ENCODE data around the gene PDZRN3.
"Not testable (repeated sequence)": the region's sequence is repeated elsewhere in the genome, so short reads cannot be mapped to it uniquely, and the experiment has no call there.

The PDZRN3 gene

GRCh38 chr3:73465926-73466325, 158.8 kb downstream of the PDZRN3 start:
- no peak for DNase-seq (ENCODE audit: low read depth in 2 of 2, low spot score in 1 of 2)

- not testable (repeated sequence) for DNase-seq (ENCODE audit: low read depth in 2 of 2, low spot score in 1 of 2)
These were observed 160.6 kb downstream of the PDZRN3 start for GRCh38 chr3:73464126-73464525.

DNA sequence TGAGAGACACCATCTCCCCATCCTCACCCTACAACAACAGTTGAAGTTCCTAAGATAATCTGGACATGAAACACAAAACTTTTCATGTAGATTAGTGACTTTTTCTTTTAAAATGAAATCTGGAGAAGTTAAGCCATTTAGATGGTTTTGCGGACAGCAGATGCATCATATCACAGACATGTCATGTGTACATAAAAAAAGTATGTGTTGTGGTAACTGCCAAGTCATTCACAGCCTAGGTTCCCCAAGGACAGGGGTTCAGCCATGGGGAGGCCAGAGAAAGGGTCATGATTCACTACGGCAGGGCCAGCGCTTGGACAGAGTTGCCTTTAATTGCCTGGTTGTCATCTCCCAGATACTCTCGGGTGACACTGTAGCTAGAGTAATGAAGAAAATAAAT, 163.2 kb downstream of the PDZRN3 start:
- DNase-seq (ENCODE audit: low read depth in 2 of 2, low spot score in 1 of 2): no peak

GRCh38 chr3:73459711-73460110, 165.0 kb downstream of the PDZRN3 start:
- no peak for DNase-seq (ENCODE audit: low read depth in 2 of 2, low spot score in 1 of 2)

DNA sequence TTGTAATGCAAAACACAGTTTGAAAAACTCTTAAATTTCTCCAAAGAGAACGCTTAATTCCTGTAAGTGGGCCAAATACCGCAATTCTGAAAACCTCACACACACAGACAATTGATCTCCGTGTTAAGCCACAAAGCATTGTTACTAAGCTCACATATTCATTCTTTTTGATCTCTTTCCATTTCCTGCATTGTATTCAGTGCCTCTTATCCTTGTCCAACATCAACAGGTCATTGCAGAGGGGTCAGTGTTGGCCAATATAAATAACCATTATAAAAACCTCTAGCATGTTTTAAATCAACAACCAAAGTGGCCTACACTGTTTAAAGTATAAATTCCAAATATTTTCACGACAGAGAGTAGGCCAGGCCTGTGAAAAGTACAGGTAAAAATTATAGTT, 171.1 kb downstream of the PDZRN3 start:
- no peak for DNase-seq (ENCODE audit: low read depth in 2 of 2, low spot score in 1 of 2)

- DNase-seq (ENCODE audit: low read depth in 2 of 2, low spot score in 1 of 2): no peak
These were observed 172.0 kb downstream of the PDZRN3 start for GRCh38 chr3:73452729-73453128.

DNA sequence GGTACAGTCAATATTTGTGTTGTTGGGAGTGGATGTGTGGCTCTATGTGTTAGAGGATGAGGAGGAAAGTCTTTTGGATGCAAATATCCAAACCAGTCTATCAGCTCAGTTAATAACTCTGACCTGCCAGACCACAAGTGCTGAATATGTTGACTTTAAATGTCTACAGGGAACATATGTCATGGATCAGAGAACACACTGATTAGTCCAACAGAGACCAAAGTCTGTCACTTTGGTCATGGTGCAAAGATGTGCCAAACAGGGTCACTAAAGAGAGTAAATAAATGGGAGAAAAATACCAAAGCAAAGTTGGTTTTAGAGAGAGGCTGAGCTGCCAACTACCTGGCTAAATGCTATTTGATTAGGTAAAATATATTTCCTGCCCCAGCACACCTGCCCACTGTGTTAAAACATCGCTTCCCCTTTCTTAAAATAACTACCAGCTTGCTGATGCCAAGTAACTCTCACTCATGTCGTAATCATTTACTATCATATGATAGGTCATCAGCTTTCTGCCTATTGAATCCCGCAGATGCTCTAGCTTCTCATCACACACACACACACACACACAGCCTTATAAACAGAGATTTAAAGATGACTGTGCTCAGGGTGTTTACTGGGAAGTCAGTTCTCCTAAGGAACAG, 173.3 kb downstream of the PDZRN3 start:
- no peak for DNase-seq (ENCODE audit: low read depth in 2 of 2, low spot score in 1 of 2)

DNA sequence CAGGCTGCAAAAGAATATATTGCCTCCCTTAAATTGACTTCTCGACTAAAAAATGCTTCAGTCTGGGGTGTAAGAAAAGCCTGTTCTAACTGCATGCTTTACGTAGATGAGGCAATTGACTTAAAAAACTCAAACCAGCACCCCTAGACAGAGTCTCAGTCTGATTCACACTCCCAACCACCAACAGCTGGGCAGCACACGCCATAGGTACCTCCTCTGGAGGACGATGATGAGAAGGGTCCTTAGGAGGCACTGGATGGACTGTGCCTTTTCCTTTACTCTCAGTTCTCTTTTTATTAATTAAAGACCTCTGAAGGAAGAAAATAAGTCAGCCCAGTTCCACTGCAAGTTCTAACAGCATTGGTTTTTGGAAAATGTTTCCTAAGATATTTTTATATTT, 175.0 kb downstream of the PDZRN3 start:
- no peak for DNase-seq (ENCODE audit: low read depth in 2 of 2, low spot score in 1 of 2)

GRCh38 chr3:73448761-73449301, 175.9 kb downstream of the PDZRN3 start:
- no peak for DNase-seq (ENCODE audit: low read depth in 2 of 2, low spot score in 1 of 2)

- no peak for DNase-seq (ENCODE audit: low read depth in 2 of 2, low spot score in 1 of 2)
These were observed 176.7 kb downstream of the PDZRN3 start for GRCh38 chr3:73448041-73448440.

DNA sequence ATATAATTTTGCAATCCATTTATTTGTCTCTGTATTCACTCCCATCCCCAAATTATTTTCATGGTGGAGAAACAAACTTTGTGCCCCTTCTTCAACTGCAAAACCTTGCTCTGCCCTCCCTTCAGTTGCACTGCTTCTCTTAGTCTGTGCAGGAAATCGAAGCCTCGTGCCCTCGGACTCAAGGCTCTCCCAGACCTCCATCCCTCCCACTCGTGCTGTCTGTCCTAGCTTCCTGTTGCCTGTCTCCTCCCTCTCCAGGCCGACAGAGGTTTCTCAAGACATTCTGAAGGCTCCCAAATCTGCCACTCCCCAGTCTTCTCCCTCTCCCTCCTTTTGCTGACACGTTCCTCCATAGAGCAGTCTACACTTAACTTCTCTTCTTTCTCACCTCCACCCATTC, 177.6 kb downstream of the PDZRN3 start:
- no peak for DNase-seq (ENCODE audit: low read depth in 2 of 2, low spot score in 1 of 2)

DNA sequence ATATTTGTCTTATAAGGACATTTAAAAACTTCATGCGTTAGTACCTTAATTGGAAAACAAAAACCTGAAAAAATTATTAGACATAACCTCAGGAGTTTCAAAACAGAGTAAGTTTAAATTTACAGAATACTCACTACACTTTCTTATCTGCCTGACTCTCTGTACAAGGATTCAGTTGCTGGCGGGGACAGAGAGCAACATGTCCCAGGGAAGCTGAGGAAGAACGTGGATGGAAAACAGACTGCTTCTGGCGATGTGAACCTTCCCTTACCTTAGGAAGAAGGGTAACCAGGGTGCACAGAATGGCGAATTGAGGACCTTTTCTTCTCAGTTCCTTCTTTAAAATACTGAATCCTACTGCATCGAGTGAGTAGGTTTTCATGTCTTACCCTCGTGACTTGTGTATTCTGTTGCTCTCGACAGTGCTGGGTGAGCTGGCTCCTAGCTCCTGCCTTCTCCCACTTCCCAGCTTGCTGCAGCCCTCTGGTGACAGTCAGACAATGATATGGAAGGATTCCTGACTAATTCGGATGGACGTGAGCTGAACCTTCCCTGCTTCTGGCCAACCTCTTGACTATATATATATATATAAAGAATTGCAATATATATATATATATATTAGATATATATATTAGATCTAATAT, 178.2 kb downstream of the PDZRN3 start:
- DNase-seq (ENCODE audit: low read depth in 2 of 2, low spot score in 1 of 2): no peak

DNA sequence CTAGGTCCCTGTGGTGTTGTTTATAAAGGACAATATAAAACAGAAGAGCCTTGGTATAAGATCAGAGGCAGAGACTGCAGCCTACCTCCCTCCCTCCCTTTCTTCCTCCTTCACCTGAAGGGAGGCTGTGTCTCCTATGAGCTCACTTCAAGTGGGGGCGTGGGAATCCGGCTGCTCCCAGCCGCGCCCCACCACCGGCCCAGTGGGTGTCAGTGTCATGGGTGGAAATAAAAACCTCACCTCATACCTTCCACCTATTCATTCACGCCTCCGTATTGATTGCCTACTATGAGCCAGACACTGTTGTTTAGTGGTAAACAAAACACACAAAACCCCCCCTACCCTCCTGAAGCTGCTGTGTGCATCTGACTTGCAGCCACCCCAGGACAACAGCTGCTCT, 181.9 kb downstream of the PDZRN3 start:
- DNase-seq (ENCODE audit: low read depth in 2 of 2, low spot score in 1 of 2): no peak

DNA sequence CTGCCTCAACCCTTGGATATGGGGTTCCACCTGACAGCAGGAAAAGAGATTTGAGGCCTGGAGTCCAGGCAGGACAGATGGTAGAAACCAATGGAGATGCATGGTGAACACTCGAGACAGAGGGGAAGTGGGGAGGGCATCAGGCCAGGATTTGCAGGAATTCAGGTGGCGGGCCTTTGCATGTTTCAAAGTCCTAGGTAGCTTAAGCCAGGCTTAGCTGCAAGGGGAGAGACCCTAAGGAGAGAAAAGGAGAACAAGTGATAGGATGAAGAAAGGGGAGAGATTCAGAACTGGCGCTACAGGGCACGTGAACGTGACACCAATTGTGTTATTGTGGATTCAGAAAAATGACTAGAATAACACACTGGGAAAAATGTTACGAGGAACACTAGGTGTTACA, 182.6 kb downstream of the PDZRN3 start:
- DNase-seq (ENCODE audit: low read depth in 2 of 2, low spot score in 1 of 2): no peak

DNA sequence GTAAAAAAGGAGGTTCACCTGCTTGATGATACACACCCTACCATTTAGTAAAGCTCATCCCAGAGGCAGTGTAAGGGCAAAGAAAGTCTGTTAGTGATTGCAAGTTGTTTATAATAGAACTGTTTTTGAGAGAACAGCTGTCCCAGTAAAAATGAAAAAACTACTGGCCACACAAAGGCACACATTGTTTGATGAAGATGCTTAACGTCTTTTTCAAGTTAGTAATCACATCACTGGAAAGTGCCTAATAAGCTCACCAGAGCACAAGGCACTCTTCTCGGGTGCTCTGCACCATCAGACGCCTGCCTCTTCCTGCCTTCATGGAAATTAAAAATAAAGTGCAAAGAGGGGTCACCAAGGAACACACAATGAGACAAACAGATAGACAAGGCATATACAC, 186.9 kb downstream of the PDZRN3 start:
- no peak for DNase-seq (ENCODE audit: low read depth in 2 of 2, low spot score in 1 of 2)

GRCh38 chr3:73435055-73435454, 189.7 kb downstream of the PDZRN3 start:
- DNase-seq (ENCODE audit: low read depth in 2 of 2, low spot score in 1 of 2): no peak

DNA sequence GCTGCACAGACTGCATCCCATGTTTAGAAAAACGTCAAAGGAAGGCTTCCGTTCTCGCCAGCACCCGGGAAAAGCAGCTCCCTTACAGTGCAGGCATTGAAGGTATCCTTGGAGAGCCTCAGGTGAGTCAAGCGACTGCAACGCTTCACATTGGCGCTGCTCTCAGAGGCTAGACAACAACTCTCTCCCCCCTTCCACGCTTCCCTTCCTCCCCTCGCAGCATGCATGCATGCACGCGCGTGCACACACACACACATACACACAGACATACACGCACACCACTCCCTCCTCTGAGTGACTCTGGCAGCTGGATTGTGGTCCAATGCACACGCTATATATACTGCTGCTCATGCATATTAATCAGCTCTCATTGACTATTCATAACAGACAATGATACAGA, 191.1 kb downstream of the PDZRN3 start:
- no peak for DNase-seq (ENCODE audit: low read depth in 2 of 2, low spot score in 1 of 2)

DNA sequence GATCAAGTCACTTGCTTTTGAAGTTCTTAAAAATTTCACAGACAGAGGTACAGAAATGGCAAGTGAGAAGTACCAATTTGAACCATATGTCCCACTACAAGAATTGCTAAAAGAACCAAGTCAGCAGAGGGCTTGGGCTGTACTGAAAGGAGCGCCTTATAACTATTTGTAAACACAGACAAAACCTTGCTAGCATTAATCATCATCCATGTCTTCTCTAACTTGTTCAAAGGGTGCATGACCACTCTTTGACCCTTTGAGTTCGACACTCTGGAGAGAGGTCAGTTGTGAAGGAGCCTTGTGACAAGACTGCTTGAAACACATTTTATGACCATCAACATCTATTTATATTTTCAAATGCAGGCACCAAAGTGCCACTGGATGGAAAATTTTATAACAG, 191.7 kb downstream of the PDZRN3 start:
- no peak for DNase-seq (ENCODE audit: low read depth in 2 of 2, low spot score in 1 of 2)

- DNase-seq (ENCODE audit: low read depth in 2 of 2, low spot score in 1 of 2): no peak
These were observed 192.1 kb downstream of the PDZRN3 start for GRCh38 chr3:73432706-73433032.

GRCh38 chr3:73432023-73432705, 192.6 kb downstream of the PDZRN3 start:
- DNase-seq (ENCODE audit: low read depth in 2 of 2, low spot score in 1 of 2): no peak

DNA sequence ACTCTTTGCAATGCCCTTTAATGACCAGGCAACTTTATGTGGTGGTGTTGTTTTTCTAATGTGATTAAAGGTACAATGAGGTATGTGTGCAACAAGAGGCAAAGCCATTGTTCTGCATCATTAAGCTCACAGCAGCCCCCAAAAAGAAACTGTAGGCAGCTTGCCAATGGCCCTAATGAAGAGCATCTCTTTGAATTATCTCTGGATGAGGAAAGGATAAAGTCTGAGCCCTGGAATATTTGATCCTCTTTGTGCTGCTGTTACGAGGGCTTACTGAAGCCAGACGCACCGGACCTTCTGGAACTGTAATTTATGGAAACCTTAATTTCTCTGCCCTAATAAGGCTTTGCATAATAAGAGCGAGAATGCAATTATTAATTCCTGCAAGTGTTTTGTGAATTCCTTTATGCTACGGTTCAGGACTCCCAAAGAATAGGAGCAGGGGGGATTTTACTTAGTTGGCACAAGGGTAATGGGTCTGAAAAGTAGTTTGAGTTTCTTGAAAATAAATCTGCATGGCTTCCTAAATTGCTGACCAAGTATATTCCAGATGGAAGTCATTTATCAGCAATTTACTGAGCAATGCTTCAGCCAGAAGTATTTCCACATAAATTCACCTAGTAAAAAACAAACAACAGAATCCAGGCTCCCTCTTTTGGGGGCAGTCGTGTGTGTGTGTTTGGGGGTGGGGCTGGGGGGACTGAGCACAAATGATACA, 193.4 kb downstream of the PDZRN3 start:
- no peak for DNase-seq (ENCODE audit: low read depth in 2 of 2, low spot score in 1 of 2)

All from stimulated activated CD8-positive, alpha-beta memory T cell treated with anti-CD3 and anti-CD28 coated beads, Interleukin-4, amount 100 ng/mL, for 4 hours (primary cell).